Measurements from ENCODE around the gene MED12L.

The MED12L gene

GRCh38 chr3:151209654-151210053 is 124.2 kb downstream of the MED12L start:
- TF ChIP-seq EZH2 (IDR thresholded peaks at IDR 0.05), result no peak
- TF ChIP-seq FOXP2 (optimal IDR thresholded peaks at IDR 0.05; ENCODE audit: control extremely low read depth, extremely low read length, insufficient read depth), result no peak
- TF ChIP-seq POLR2AphosphoS5 (IDR thresholded peaks at IDR 0.05; ENCODE audit: borderline replicate concordance, low read depth, low read length), result no peak
- H3K9me3 ChIP-seq (ENCODE audit: low read depth, low read length), result no peaks in the 10 kb centered on the region

GRCh38 chr3:151210676-151211381 is 125.4 kb downstream of the MED12L start:
- H3K27ac ChIP-seq, result no peak overlapping the region
- no peaks in the 10 kb centered on the region for H3K9me3 ChIP-seq (ENCODE audit: low read depth, low read length)
- H3K36me3 ChIP-seq (ENCODE audit: insufficient read depth, low read length), result no peaks in the 10 kb centered on the region
- H3K4me3 ChIP-seq, result no peak overlapping the region
- no peak for DNase-seq (ENCODE audit: low read depth, low spot score)
- H3K9ac ChIP-seq (ENCODE audit: insufficient read length), result no peak overlapping the region
- TF ChIP-seq EZH2 (IDR thresholded peaks at IDR 0.05) (no peak), POLR2AphosphoS5 (IDR thresholded peaks at IDR 0.05; ENCODE audit: borderline replicate concordance, low read depth, low read length) (no peak), FOXP2 (optimal IDR thresholded peaks at IDR 0.05; ENCODE audit: control extremely low read depth, extremely low read length, insufficient read depth) (no peak)

More at GRCh38 chr3:151209654-151210053, 124.2 kb downstream of the MED12L start:
- H3K36me3 ChIP-seq (ENCODE audit: insufficient read depth, low read length), result no peaks in the 10 kb centered on the region
- H3K27ac ChIP-seq, result no peak overlapping the region
- no peak overlapping the region for H3K9ac ChIP-seq (ENCODE audit: insufficient read length)
- H3K4me3 ChIP-seq, result no peak overlapping the region
- DNase-seq (ENCODE audit: low read depth, low spot score), result no peak

GRCh38 chr3:151213151-151213550 is 127.7 kb downstream of the MED12L start:
- Histone ChIP-seq H3K36me3 (ENCODE audit: insufficient read depth, low read length) (no peaks in the 10 kb centered on the region), H3K4me3 (no peak overlapping the region), H3K27ac (no peak overlapping the region), H3K9ac (ENCODE audit: insufficient read length) (no peak overlapping the region), H3K9me3 (ENCODE audit: low read depth, low read length) (no peaks in the 10 kb centered on the region)
- TF ChIP-seq EZH2 (IDR thresholded peaks at IDR 0.05) (no peak), FOXP2 (optimal IDR thresholded peaks at IDR 0.05; ENCODE audit: control extremely low read depth, extremely low read length, insufficient read depth) (no peak), POLR2AphosphoS5 (IDR thresholded peaks at IDR 0.05; ENCODE audit: borderline replicate concordance, low read depth, low read length) (no peak)
- no peak for DNase-seq (ENCODE audit: low read depth, low spot score)

DNA sequence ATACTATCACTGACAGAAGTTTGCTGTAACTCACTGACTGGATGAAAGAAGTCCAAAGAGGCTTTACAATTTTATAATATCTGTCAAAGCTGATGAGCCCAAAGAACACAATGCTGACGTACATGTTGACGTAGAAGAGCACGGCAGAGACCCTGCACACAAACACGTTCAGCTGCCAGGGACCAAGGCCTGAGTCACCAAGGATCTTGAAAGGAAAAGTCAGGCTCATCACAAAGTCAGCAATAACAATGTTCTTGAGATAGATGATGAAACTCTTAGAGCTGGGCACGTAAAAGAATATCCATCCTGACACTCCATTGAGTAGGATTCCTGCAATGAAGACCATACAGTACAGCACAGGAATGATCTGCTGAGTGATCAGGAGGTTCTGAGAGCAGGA is 128.4 kb downstream of the MED12L start:
- H3K9me3 ChIP-seq (ENCODE audit: low read depth, low read length), result no peaks in the 10 kb centered on the region
- H3K4me3 ChIP-seq, result no peak overlapping the region
- DNase-seq (ENCODE audit: low read depth, low spot score), result no peak
- no peak overlapping the region for H3K9ac ChIP-seq (ENCODE audit: insufficient read length)
- H3K36me3 ChIP-seq (ENCODE audit: insufficient read depth, low read length), result no peaks in the 10 kb centered on the region
- H3K27ac ChIP-seq, result no peak overlapping the region
- no peak for TF ChIP-seq FOXP2 (optimal IDR thresholded peaks at IDR 0.05; ENCODE audit: control extremely low read depth, extremely low read length, insufficient read depth)
- no peak for TF ChIP-seq POLR2AphosphoS5 (IDR thresholded peaks at IDR 0.05; ENCODE audit: borderline replicate concordance, low read depth, low read length)
- TF ChIP-seq EZH2 (IDR thresholded peaks at IDR 0.05), result no peak

DNA sequence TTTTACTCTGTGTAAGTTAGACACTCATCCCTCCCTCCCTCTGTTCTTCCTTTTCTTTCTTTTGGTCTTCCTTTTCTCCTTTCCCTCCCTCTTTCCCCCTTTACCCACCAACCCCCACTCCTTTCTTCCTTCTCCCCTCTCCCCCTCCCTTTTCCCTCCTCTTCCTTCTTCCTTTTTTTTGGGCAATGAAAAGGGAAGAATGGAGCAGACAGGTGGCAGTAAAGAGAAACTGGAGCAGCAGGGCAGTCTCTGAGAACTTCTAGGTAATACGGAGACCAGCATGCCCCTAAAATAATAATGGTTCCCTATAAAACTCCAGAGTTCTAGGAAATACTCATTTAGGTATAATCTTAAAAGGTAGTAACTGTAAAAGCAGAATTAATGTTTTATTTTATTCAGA is 129.0 kb downstream of the MED12L start:
- H3K36me3 ChIP-seq (ENCODE audit: insufficient read depth, low read length), result no peaks in the 10 kb centered on the region
- TF ChIP-seq FOXP2 (optimal IDR thresholded peaks at IDR 0.05; ENCODE audit: control extremely low read depth, extremely low read length, insufficient read depth), result no peak
- no peak for TF ChIP-seq EZH2 (IDR thresholded peaks at IDR 0.05)
- DNase-seq (ENCODE audit: low read depth, low spot score), result no peak
- H3K9ac ChIP-seq (ENCODE audit: insufficient read length), result no peak overlapping the region
- no peak overlapping the region for H3K27ac ChIP-seq
- no peaks in the 10 kb centered on the region for H3K9me3 ChIP-seq (ENCODE audit: low read depth, low read length)
- H3K4me3 ChIP-seq, result no peak overlapping the region

GRCh38 chr3:151216641-151217607 is 131.5 kb downstream of the MED12L start:
- H3K27ac ChIP-seq, result no peak overlapping the region
- no peaks in the 10 kb centered on the region for H3K9me3 ChIP-seq (ENCODE audit: low read depth, low read length)
- no peak overlapping the region for H3K9ac ChIP-seq (ENCODE audit: insufficient read length)
- DNase-seq (ENCODE audit: low read depth, low spot score), result no peak
- H3K4me3 ChIP-seq, result no peak overlapping the region
- H3K36me3 ChIP-seq (ENCODE audit: insufficient read depth, low read length), result no peaks in the 10 kb centered on the region
- no peak for TF ChIP-seq FOXP2 (optimal IDR thresholded peaks at IDR 0.05; ENCODE audit: control extremely low read depth, extremely low read length, insufficient read depth)
- TF ChIP-seq POLR2AphosphoS5 (IDR thresholded peaks at IDR 0.05; ENCODE audit: borderline replicate concordance, low read depth, low read length), result no peak
- no peak for TF ChIP-seq EZH2 (IDR thresholded peaks at IDR 0.05)

DNA sequence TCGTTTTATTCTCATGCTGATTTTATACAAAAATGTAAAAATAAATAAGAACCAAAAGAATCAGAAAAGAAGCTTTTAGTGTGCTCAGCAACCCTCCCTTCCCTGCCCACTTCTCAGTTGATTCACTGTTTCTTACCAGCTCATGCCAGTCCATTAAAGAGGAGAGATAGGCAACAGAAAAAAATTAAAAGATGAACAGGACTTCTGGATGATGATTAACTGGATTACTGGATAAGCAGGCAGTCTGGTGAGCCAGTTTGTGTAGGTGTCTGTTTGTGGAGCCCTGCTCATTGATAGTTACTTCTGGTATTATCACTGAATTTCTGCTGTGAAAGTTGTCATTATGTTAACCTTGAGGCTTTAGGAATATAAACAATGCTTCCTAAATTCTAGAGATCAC is 132.7 kb downstream of the MED12L start:
- H3K9ac ChIP-seq (ENCODE audit: insufficient read length), result no peak overlapping the region

GRCh38 chr3:151219056-151219455 is 133.6 kb downstream of the MED12L start:
- DNase-seq (ENCODE audit: low read depth, low spot score), result no peak
- no peaks in the 10 kb centered on the region for H3K36me3 ChIP-seq (ENCODE audit: insufficient read depth, low read length)
- no peak overlapping the region for H3K4me3 ChIP-seq
- no peak overlapping the region for H3K9ac ChIP-seq (ENCODE audit: insufficient read length)
- H3K27ac ChIP-seq, result no peak overlapping the region
- H3K9me3 ChIP-seq (ENCODE audit: low read depth, low read length), result no peaks in the 10 kb centered on the region
- TF ChIP-seq POLR2AphosphoS5 (IDR thresholded peaks at IDR 0.05; ENCODE audit: borderline replicate concordance, low read depth, low read length) (no peak), FOXP2 (optimal IDR thresholded peaks at IDR 0.05; ENCODE audit: control extremely low read depth, extremely low read length, insufficient read depth) (no peak), EZH2 (IDR thresholded peaks at IDR 0.05) (no peak)

More for the DNA sequence above, 132.7 kb downstream of the MED12L start:
- DNase-seq (ENCODE audit: low read depth, low spot score), result no peak
- Histone ChIP-seq H3K9me3 (ENCODE audit: low read depth, low read length) (no peaks in the 10 kb centered on the region), H3K36me3 (ENCODE audit: insufficient read depth, low read length) (no peaks in the 10 kb centered on the region), H3K4me3 (no peak overlapping the region), H3K27ac (no peak overlapping the region)
- TF ChIP-seq POLR2AphosphoS5 (IDR thresholded peaks at IDR 0.05; ENCODE audit: borderline replicate concordance, low read depth, low read length) (no peak), EZH2 (IDR thresholded peaks at IDR 0.05) (no peak), FOXP2 (optimal IDR thresholded peaks at IDR 0.05; ENCODE audit: control extremely low read depth, extremely low read length, insufficient read depth) (no peak)

Measured in SK-N-MC (cell line).